BJ (cell line): ENCODE measurements around the gene RNF11. TPM values are rescaled to one million over a fixed set of nuclear protein-coding genes. Genes with fewer than 3 reads are reported as not detected.

ENCODE experiments used
- CTCF ChIA-PET: fragments of 350-600 bp; formaldehyde crosslinking; extraction: SDS; loops from one replicate; lab custom pipeline; 2021; ENCODE audit warnings: antibody characterized with exemption, inconsistent platforms; lab: Yijun Ruan, JAX
- POLR2A ChIA-PET: fragments of 300-600 bp; sonication (Branson Sonifier 250); formaldehyde crosslinking; extraction: SDS; loops from one replicate; lab custom pipeline; 2021; ENCODE audit warnings: antibody characterized with exemption; lab: Charles Lee
- DNase-seq: peaks from one replicate; pipeline ENCODE4 v3.0.0-alpha.2; 2011; ENCODE audit warnings: low read depth
- H3K27me3 ChIP-seq: 2 replicates; pipeline ENCODE4 v1.6.0; 2011; ENCODE audit warnings: low read length; ENCODE audit not compliant: control insufficient read depth, insufficient read depth
- H3K36me3 ChIP-seq: 2 replicates; pipeline ENCODE4 v1.5.1; 2011; ENCODE audit warnings: low read length; ENCODE audit not compliant: control insufficient read depth, insufficient read depth
- H3K4me3 ChIP-seq: 2 replicates; pipeline ENCODE4 v1.5.1; 2011; ENCODE audit warnings: low read depth, mild to moderate bottlenecking, control low read depth, low read length
- CTCF ChIP-seq: IDR thresholded peaks from 2 replicates; pipeline ENCODE4 v1.5.1; 2011; ENCODE audit warnings: low read depth, mild to moderate bottlenecking, control low read depth, inconsistent platforms, low read length, moderate library complexity; ENCODE audit not compliant: insufficient read depth
- polyA plus RNA-seq: library from polyadenylated mRNA; depleted of rRNA; stranded (reverse); fragments of >200 nt; gene quantifications from 2 replicates; pipeline ENCODE4 v1.2.3, GENCODE V29; 2011

Gene RNF11
- polyA plus RNA-seq, 1 experiment: 81.5 TPM

DNA sequence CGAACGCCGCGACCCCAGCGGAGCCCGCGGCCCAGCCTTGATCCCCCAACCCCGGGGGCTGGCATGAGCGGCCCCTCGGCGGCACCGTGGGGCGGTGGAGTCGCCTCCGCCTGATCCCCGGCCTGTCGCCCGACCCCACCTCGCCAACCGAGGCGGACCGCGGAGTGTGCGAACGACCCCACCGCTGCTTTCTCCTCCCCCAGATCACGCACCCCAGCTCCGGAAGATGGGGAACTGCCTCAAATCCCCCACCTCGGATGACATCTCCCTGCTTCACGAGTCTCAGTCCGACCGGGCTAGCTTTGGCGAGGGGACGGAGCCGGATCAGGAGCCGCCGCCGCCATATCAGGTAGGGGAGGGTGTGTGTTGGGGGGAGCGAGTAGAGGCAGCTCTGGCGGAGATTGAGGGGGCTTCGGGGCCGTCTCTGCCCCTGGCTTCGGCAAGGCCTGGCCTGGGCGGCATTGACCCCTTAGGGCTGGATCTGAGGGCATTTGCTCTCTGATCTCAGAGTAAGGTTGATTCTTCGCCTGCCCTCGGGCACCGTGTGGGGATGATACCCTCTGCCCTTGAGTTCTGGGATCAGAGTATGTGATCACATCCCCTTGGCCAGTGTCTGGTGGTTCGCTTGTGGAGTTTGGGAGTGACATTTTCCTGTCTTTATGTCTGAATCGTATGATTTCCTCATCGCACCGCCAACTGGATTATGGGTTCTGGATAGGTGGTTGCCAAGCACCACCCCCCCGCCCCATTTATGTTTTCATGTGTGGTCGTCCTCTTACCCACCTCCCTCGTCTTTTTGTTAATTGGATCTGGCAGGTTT, 668 bp downstream of the RNF11 start:
- TF ChIP-seq CTCF: no peak
- Histone ChIP-seq H3K27me3 (no peaks in the 10 kb centered on the region), H3K4me3 (peak overlapping the region; percentile 69), H3K36me3 (no peaks in the 10 kb centered on the region)
- no peak for DNase-seq
- ChIA-PET POLR2A (no interaction called here), CTCF (interaction anchor here (0.8 to 2.3 kb wide), 5 partner anchors 10 to 60 kb away, joined by 3 to 8 read pairs (median 6); no protein-coding TSS in a partner anchor)

- Histone ChIP-seq H3K36me3 (no peaks in the 10 kb centered on the region), H3K27me3 (no peaks in the 10 kb centered on the region), H3K4me3 (peak overlapping the region; percentile 69)
- CTCF ChIA-PET: interaction anchor here (0.9 kb wide), 1 partner anchor 59 kb away, joined by 4 read pairs; no protein-coding TSS in a partner anchor
- POLR2A ChIA-PET: no interaction called here
- no peak for TF ChIP-seq CTCF
- no peak for DNase-seq
Observed at GRCh38 chr1:51237351-51238033, 1.4 kb downstream of the RNF11 start.

DNA sequence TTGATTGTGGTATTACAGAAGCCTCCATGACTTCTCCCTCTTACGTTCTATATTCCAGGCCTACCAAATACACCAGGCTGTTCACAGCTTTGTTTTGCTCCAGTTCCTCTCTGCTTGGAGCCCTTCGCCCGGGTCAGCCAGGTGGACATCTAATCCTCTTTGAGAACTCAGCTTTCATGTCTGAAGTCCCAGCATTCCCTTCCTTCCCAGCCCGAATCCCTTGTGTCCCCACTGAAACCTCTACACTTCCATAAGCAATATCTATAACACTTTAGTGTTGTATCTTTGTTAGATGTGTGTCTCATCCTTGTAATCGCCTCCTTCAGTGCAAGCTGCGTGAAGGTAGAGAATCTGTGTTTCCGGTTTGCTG, 1.9 kb downstream of the RNF11 start:
- TF ChIP-seq CTCF: no peak
- H3K27me3 ChIP-seq: no peaks in the 10 kb centered on the region
- peak overlapping the region; percentile 69 for H3K4me3 ChIP-seq
- ChIA-PET CTCF (interaction anchor here (0.6 to 0.9 kb wide), 4 partner anchors 12 to 605 kb away, joined by 3 to 4 read pairs (median 3); no protein-coding TSS in a partner anchor), POLR2A (no interaction called here)
- DNase-seq: no peak
- H3K36me3 ChIP-seq: no peaks in the 10 kb centered on the region

DNA sequence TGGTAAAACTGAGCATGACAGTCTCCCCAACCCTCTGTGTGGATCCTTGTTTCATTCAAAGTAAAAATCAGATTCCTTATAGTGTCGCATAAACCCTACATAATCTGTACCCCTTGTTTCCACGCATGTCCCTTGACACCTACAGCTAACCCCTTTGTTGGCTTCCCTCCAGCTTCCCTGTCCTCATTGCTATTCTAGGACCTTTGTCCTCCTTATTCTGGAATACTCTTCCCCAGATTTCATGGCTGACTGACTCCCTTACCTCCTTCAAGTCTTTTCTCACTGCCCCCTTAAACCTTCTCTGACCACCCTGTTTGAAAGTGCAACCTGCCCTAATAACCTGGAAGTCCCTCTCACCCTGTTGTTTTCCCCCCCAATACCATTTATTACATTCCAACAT, 4.0 kb downstream of the RNF11 start:
- CTCF ChIA-PET: interaction anchor here (0.8 kb wide), 1 partner anchor 9 kb away, joined by 3 read pairs; no protein-coding TSS in a partner anchor
- POLR2A ChIA-PET: no interaction called here
- Histone ChIP-seq H3K36me3 (no peaks in the 10 kb centered on the region), H3K4me3 (no peak overlapping the region), H3K27me3 (no peaks in the 10 kb centered on the region)
- no peak for DNase-seq
- no peak for TF ChIP-seq CTCF

DNA sequence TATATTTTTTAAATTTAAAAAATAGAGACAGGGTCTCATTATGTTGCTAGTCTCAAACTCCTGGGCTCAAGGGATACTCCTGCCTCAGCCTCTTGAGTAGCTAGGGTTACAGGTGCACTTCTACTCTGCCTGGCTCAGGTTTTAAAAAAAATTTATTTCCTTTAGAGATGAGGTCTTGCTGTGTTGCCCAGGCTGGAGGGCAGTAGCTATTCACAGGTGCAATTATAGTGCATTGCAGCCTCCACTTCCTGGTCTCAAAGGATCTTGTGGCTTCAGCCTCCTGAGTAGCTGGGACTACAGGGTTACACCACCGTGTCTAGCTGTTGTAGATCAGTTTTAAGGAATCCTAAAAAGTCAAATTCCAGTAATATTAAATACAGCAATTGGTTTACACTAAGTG, 5.0 kb downstream of the RNF11 start:
- POLR2A ChIA-PET: interaction anchor here (0.5 kb wide), 1 partner anchor 50 kb away, joined by 6 read pairs; no protein-coding TSS in a partner anchor
- no peak overlapping the region for H3K4me3 ChIP-seq
- no peak for DNase-seq
- CTCF ChIA-PET: interaction anchor here (1.1 kb wide), 1 partner anchor 56 kb away, joined by 3 read pairs; no protein-coding TSS in a partner anchor
- no peaks in the 10 kb centered on the region for H3K36me3 ChIP-seq
- H3K27me3 ChIP-seq: no peaks in the 10 kb centered on the region
- no peak for TF ChIP-seq CTCF
